ENCODE results near the gene BOLA3.

BOLA3 gene

DNA sequence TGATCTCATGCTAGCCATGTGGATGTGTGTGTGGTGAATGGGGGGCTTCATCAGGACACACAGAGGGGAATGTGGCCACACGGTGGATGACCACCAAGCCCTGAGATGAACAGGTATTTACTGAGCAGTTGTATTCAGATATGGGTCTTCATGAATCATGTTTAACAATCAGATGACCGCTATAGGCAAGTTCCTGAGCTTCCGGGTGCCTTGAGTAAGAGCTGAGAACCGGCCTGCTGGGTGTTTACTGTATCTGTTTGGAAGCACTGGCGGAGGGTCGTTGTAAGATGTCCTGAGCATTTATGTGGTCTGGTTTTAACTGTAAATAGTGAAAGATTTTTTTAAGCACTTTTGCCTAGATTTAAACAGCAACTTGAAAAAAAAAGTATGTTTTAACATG is 43.9 kb downstream of the BOLA3 start:
- in situ Hi-C loops (cut with HindIII; ENCODE audit: low sequenced_read_pairs) = no loop called here
- no peak overlapping the region for H3K4me3 ChIP-seq (ENCODE audit: low read depth, low read length)
- TF ChIP-seq, protein P1, sequence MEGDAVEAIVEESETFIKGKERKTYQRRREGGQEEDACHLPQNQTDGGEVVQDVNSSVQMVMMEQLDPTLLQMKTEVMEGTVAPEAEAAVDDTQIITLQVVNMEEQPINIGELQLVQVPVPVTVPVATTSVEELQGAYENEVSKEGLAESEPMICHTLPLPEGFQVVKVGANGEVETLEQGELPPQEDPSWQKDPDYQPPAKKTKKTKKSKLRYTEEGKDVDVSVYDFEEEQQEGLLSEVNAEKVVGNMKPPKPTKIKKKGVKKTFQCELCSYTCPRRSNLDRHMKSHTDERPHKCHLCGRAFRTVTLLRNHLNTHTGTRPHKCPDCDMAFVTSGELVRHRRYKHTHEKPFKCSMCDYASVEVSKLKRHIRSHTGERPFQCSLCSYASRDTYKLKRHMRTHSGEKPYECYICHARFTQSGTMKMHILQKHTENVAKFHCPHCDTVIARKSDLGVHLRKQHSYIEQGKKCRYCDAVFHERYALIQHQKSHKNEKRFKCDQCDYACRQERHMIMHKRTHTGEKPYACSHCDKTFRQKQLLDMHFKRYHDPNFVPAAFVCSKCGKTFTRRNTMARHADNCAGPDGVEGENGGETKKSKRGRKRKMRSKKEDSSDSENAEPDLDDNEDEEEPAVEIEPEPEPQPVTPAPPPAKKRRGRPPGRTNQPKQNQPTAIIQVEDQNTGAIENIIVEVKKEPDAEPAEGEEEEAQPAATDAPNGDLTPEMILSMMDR (IDR thresholded peaks at IDR 0.05; ENCODE audit: low read depth, low read length, missing control alignments) = no peak
- DNase-seq (ENCODE audit: low read depth) = no peak

GRCh38 chr2:74102516-74102915 is 45.2 kb downstream of the BOLA3 start:
- TF ChIP-seq, protein P1 (IDR thresholded peaks at IDR 0.05; ENCODE audit: low read depth, low read length, missing control alignments) = no peak
- no peak overlapping the region for H3K4me3 ChIP-seq (ENCODE audit: low read depth, low read length)
- in situ Hi-C loops (cut with HindIII; ENCODE audit: low sequenced_read_pairs) = no loop called here
- no peak for DNase-seq (ENCODE audit: low read depth)

GRCh38 chr2:74101574-74102300 is 46.0 kb downstream of the BOLA3 start:
- TF ChIP-seq, protein P1 (IDR thresholded peaks at IDR 0.05; ENCODE audit: low read depth, low read length, missing control alignments) = no peak
- no peak for DNase-seq (ENCODE audit: low read depth)
- in situ Hi-C loops (cut with HindIII; ENCODE audit: low sequenced_read_pairs) = no loop called here
- H3K4me3 ChIP-seq (ENCODE audit: low read depth, low read length) = no peak overlapping the region

GRCh38 chr2:74100254-74101216 is 47.2 kb downstream of the BOLA3 start:
- no peak overlapping the region for H3K4me3 ChIP-seq (ENCODE audit: low read depth, low read length)
- no peak for DNase-seq (ENCODE audit: low read depth)
- in situ Hi-C loops (cut with HindIII; ENCODE audit: low sequenced_read_pairs) = no loop called here
- TF ChIP-seq, protein P1 (IDR thresholded peaks at IDR 0.05; ENCODE audit: low read depth, low read length, missing control alignments) = no peak

- no peak overlapping the region for H3K4me3 ChIP-seq (ENCODE audit: low read depth, low read length)
- DNase-seq (ENCODE audit: low read depth) = no peak
- in situ Hi-C loops (cut with HindIII; ENCODE audit: low sequenced_read_pairs) = no loop called here
- TF ChIP-seq, protein P1 (IDR thresholded peaks at IDR 0.05; ENCODE audit: low read depth, low read length, missing control alignments) = no peak
Observed at GRCh38 chr2:74099835-74100234, 47.9 kb downstream of the BOLA3 start.

DNA sequence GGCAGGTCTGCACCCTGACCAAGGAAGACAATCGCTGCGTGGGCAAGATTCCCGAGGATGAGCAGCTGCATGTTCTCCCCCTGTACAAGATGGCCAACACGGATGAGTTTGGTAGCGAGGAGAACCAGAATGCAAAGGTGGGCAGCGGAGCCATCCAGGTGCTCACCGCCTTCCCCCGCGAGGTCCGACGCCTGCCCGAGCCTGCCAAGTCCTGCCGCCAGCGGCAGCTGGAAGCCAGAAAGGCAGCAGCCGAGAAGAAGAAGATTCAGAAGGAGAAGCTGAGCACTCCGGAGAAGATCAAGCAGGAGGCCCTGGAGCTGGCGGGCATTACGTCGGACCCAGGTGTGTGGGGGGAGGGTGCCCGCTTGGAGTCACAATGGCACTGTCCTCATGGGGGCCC is 48.4 kb downstream of the BOLA3 start:
- H3K4me3 ChIP-seq (ENCODE audit: low read depth, low read length) = no peak overlapping the region
- in situ Hi-C loops (cut with HindIII; ENCODE audit: low sequenced_read_pairs) = no loop called here
- TF ChIP-seq, protein P1 (IDR thresholded peaks at IDR 0.05; ENCODE audit: low read depth, low read length, missing control alignments) = no peak
- no peak for DNase-seq (ENCODE audit: low read depth)

All from astrocyte of the cerebellum (primary cell).